Measurements from ENCODE around the gene ARHGAP42. TPM values are rescaled to one million over a fixed set of nuclear protein-coding genes. Genes with fewer than 3 reads are reported as not detected.

Gene ARHGAP42
- total and polyA plus RNA-seq, 8 donors = 2.3 to 119 (median 39.3) TPM

DNA sequence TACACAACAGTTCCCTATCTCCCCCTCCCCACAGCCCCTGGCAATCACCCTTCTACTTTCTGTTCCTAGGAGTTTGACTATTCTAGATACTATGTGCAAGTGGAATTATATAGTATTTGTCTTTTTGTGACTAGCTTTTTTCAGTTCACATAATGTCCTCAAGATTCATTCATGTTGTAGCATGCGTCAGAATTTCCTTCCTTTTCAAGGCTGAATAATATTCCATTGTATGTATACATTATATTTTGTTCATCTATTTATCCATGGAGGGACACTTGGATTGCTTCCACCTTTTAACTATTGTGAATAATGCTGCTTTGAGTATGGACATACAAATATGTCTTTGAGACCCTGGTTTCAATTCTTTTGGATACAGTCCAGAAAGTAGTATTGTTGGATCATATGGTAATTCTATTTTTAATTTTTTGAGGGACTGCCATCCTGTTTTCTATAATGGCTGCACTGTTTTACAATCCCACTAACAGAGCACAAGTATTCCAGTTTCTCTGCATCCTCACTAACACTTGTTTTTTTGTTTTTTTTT is 128.8 kb downstream of the ARHGAP42 start:
- no peaks in the 10 kb centered on the region for H3K9me3 ChIP-seq
- H3K36me3 ChIP-seq = no peaks in the 10 kb centered on the region
- TF ChIP-seq POLR2AphosphoS5 (IDR thresholded peaks at IDR 0.05) (no peak), POLR2A (IDR thresholded peaks at IDR 0.05) (no peak), EP300 (IDR thresholded peaks at IDR 0.05) (no peak), CTCF (IDR thresholded peaks at IDR 0.05) (no peak)
- H3K27ac ChIP-seq = no peak overlapping the region
- H3K27me3 ChIP-seq = no peaks in the 10 kb centered on the region
- DNase-seq = no peak
- intact Hi-C loops (cut with DNase I; ENCODE audit: low total_unique reads) = no loop called here
- 88 to 97% (median 94%) methylated on average over 1 of the region's 1 CpG for WGBS, 5 donors
- H3K4me1 ChIP-seq = peaks cover 0 to 5% (median 1%) of the 10 kb centered on the region in 4 donors
- H3K4me3 ChIP-seq = no peak overlapping the region

GRCh38 chr11:100816823-100817222 is 129.7 kb downstream of the ARHGAP42 start:
- Histone ChIP-seq H3K9me3 (no peaks in the 10 kb centered on the region), H3K27ac (no peak overlapping the region), H3K4me3 (no peak overlapping the region), H3K36me3 (no peaks in the 10 kb centered on the region), H3K4me1 (peaks cover 0 to 5% (median 0%) of the 10 kb centered on the region in 4 donors), H3K27me3 (no peaks in the 10 kb centered on the region)
- intact Hi-C loops (cut with DNase I; ENCODE audit: low total_unique reads) = no loop called here
- no peak for DNase-seq
- 80 to 97% (median 86%) methylated on average over 2 of the region's 2 CpGs for WGBS, 5 donors
- TF ChIP-seq POLR2AphosphoS5 (IDR thresholded peaks at IDR 0.05) (no peak), CTCF (IDR thresholded peaks at IDR 0.05) (no peak), POLR2A (IDR thresholded peaks at IDR 0.05) (no peak), EP300 (IDR thresholded peaks at IDR 0.05) (no peak)

GRCh38 chr11:100817620-100818019 is 130.5 kb downstream of the ARHGAP42 start:
- H3K36me3 ChIP-seq = no peaks in the 10 kb centered on the region
- no peak overlapping the region for H3K4me3 ChIP-seq
- H3K9me3 ChIP-seq = no peaks in the 10 kb centered on the region
- H3K27me3 ChIP-seq = no peaks in the 10 kb centered on the region
- TF ChIP-seq POLR2A (IDR thresholded peaks at IDR 0.05) (no peak), CTCF (IDR thresholded peaks at IDR 0.05) (no peak), EP300 (IDR thresholded peaks at IDR 0.05) (no peak), POLR2AphosphoS5 (IDR thresholded peaks at IDR 0.05) (no peak)
- H3K4me1 ChIP-seq = no peaks in the 10 kb centered on the region
- H3K27ac ChIP-seq = no peak overlapping the region
- WGBS, 5 donors = 73 to 96% (median 77%) methylated on average over 2 of the region's 2 CpGs
- DNase-seq = no peak
- intact Hi-C loops (cut with DNase I; ENCODE audit: low total_unique reads) = no loop called here

- no peaks in the 10 kb centered on the region for H3K36me3 ChIP-seq
- no peak overlapping the region for H3K4me3 ChIP-seq
- TF ChIP-seq POLR2A (IDR thresholded peaks at IDR 0.05) (no peak), EP300 (IDR thresholded peaks at IDR 0.05) (no peak), CTCF (IDR thresholded peaks at IDR 0.05) (no peak), POLR2AphosphoS5 (IDR thresholded peaks at IDR 0.05) (no peak)
- H3K4me1 ChIP-seq = peaks cover 0 to 15% (median 1%) of the 10 kb centered on the region in 4 donors
- intact Hi-C loops (cut with DNase I; ENCODE audit: low total_unique reads) = no loop called here
- no peaks in the 10 kb centered on the region for H3K27me3 ChIP-seq
- whole genome bisulfite sequencing, 5 donors = 82 to 92% (median 86%) methylated on average over 4 of the region's 4 CpGs
- no peaks in the 10 kb centered on the region for H3K9me3 ChIP-seq
- no peak for DNase-seq
- no peak overlapping the region for H3K27ac ChIP-seq
Measured at GRCh38 chr11:100820621-100821020, 133.5 kb downstream of the ARHGAP42 start.

Data from stomach (tissue), 9 donors.